Measurements from ENCODE around the gene ANXA6.
"Not testable (repeated sequence)": the region's sequence is repeated elsewhere in the genome, so short reads cannot be mapped to it uniquely, and the experiment has no call there.

ANXA6 gene

DNA sequence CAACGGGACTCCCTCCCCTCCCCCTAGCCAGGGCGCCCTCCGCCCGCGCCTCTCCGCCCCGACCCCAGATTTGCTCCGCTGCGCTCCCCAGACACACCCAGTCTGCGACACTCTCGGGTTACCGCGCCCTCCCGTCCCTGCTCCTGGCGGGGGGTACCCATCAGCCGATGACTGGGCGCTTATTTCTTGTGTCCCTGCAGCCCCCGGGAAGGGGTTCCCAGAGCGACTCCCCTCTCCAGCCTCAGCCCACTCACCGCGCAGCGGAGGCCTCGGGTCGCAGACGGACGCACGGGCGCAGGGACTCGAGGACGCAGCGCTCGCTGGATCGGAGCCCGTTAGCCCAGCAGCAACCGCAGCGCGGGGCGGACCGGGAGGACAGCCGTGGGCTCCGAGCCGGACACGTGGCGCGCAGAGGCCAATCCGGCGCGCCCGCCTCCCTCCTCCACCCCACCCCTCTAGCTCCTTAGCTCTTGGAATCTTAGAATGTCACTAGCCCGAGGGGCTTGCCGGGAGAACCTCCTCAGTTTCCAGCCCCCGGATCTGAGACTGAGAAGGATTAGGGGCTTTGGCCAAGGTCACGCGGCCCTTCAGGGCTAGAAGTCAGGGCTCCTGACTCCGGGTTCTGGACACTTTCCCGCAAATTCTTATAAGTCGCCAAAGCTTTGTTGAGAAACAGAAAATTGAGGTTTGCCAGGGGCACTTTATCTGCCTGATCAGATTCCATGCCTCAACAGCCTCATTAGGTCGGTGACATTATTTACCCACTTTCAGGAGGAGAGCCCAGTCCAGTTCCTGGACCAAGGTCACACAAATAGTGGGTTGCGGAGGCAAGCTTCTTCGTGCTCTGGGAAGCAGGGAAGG lies at the start of gene ANXA6:
Gene ANXA6, minus strand, starts transcription at position 354 of the 861 bp plus-strand sequence. CDS start 9,878 bp downstream, outside the sequence.
- DNase-seq, result peak; percentile 72

DNA sequence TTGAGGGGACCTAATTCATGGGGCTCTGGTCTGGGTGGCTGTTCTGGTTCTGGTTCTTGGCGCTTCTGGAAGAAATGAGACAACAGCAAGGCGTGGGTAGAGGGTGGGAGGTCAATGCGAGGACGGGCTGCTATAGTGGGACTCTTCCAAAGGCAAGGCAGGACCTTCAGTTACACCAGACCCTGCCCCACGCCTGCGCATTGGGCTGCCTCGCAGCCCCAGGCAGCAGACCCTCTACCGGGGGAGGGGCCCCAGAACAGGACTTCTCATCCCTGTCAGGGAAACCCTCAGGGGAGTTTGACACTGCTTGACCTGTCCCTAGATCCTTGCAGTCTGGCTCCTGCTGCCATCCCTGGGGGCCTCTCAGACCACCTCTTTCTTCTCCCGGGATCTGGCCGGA lies 47.8 kb upstream of the ANXA6 start:
- DNase-seq, result no peak

DNA sequence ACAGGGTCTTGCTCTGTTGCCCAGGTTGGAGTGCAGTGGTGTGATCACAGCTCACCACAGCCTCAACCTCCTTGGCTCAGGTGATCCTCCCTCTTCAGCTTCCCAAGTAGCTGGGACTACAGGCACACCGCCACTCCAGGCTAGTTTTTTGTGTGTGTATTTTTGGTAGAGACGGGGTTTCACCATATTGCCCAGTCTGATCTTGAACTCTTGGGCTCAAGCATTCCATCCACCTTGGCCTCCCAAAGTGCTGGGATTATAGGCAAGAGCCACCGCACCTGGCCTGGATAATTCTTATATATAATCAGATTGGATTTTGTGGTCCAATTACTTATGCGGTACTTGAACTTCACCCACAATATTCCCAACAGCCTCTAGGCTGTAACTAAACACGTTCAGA lies 46.5 kb upstream of the ANXA6 start:
- no peak for DNase-seq

DNA sequence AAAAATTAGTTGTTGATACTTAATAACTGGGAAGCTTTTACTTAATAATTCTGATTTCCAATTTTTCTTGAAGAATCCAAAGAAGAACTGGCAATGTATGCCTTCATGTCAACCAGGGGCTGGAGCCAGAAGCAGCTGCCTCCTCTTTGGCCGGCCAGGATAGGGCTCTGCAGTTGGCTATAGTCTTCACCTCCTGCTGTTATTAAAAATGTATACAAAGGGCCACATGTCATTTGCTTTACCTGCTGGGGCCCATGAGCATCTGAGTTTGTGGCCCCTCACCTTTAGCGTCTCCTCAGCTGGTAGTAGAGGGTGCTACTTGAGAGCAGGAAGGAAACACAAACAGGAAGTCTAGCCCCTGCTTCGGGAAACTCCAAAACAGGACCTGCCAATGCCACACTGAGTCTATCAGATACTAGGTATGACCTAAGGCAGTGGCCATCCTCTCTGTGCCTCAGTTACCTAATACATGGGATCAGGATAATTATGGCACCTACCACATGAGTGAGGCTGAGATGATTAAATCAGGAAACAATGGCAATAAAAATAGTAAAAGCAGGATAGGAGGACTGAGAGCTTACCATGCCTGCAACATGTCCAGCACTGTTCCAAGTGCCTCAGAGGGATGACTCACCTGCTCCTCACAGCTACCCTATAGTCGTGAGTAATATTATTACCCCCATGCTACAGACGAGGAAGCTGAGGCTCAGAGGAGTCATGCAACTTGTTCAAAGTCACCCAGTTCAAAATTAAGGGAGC lies 45.0 kb upstream of the ANXA6 start:
- peak; percentile 69 for DNase-seq

- no peak for DNase-seq
Observed at GRCh38 chr5:151200913-151201595, 43.5 kb upstream of the ANXA6 start.

DNA sequence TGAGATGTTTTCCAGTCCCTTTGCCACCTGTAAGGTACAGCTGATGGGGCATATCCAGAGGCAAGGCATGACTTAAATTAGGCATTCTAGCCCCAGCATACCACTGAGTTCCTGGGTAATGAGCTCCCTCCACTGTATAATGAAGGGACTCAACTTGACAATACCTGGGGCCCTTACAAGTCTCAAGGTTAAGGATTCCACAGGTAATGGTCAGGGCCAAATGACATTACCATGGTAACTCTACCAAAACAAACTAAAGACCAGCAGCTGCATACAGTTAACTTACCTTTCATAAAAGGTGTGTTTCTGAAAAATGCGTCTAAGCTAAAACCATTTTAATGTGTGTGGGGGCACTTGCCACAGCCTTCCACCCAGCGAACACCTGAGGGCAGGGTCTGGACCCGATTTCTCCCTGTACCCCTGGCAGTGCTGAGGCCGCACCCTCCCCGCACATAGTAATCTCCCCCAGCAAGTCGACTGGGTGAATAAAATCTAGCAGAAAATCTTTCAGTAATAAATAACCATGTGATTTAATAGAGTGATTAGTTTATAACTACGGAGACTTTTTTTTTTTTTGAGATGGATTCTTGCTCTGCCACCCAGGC lies 42.1 kb upstream of the ANXA6 start:
- no peak for DNase-seq

GRCh38 chr5:151198861-151199260 lies 41.3 kb upstream of the ANXA6 start:
- no peak for DNase-seq

- not testable (repeated sequence) for DNase-seq
Observed at GRCh38 chr5:151197291-151197600, 39.7 kb upstream of the ANXA6 start.

DNA sequence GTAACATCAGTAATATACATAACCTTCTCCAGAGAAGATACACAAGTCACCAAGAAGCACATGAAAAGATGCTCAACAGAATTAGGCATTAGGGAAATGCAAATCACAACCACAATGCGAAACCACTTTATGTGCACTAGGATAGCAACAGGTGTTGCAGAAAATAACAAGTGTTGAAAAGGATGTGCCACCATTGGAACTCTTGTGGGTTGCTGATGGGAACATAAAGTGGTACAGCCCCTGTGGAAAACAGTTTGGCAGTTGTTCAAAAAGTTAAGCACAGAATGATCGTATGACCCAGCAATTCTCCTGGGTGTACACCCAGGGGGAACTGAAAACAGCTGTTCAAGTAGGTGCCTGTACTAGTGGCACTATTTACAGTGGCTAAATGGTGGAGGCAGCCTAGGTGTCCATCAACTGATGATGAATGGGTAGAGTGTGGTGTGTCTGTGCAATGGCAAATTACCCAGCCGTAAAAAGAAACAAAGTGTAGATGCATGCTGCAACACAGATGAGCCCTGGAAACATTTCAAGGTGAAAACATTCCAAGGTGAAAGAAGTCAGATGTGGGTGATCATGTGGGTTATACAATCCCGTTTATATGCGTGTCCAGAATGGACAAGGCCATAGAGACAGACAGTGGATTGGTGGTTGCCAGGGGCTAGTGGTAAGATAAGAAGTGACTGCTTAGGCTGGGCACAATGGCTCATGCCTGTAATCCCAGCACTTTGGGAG lies 39.1 kb upstream of the ANXA6 start:
- DNase-seq, result no peak

- DNase-seq, result peak; percentile 17
Observed at GRCh38 chr5:151195622-151196021, 38.0 kb upstream of the ANXA6 start.

DNA sequence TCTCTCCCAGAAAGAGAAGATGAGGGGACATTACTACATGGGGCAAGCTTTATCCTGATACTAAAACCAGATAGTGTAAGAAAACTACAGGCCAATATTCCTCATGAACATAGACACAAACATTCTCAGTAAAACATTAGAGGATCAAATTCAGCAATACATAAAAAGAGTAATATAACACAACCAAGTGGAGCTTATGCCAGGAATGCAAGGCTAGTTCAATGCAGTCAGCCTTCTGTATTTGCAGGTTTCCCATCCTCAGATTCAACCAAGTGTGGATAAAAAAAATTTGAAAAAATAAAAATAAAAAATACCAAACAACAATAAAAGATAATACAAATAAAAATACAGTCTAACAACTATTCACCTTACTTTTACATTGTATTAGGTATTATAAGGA lies 35.0 kb upstream of the ANXA6 start:
- DNase-seq, result no peak

- DNase-seq, result no peak
Observed at GRCh38 chr5:151191661-151192060, 34.1 kb upstream of the ANXA6 start.

GRCh38 chr5:151189151-151189550 lies 31.6 kb upstream of the ANXA6 start:
- DNase-seq, result no peak

DNA sequence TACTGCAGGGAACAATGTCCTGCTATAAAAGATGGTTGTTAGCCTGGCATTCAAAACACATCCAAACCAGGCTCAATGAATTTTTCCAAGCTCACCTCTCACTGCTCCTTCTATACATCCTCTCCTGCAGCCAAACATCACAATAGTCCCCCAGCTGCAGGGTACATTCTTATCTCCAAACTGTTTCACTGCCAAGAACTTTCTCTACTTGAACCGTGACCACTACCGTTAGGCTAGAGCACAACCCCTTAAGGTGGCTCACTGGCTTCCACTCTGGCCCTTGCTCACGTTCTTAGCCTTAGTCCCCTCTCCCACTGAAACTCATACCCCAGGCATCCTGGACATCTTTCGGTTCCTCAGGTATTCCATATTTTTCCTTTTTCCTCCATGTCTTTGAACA lies 29.0 kb upstream of the ANXA6 start:
- no peak for DNase-seq

DNA sequence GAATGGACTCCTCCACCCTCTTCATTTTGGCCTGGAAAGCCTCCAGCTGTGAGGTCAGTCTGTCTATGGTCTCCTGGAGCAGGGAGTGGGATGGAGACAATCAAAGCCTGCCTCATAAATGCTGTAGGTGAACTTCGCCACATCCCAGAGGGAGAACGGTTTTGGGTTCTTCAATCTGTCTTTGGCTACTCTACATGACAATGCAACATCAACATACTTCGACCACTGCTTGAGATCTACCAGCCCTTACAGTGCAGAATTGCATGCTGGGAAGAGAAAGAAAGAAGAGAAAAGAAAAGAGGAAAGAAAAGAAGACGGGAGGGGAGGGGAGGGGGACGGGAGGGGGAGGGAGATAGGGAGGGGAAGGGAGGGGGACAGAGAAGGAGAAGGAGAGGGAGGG lies 28.5 kb upstream of the ANXA6 start:
- DNase-seq, result no peak

- no peak for DNase-seq
Observed at GRCh38 chr5:151184316-151185042, 26.9 kb upstream of the ANXA6 start.

DNA sequence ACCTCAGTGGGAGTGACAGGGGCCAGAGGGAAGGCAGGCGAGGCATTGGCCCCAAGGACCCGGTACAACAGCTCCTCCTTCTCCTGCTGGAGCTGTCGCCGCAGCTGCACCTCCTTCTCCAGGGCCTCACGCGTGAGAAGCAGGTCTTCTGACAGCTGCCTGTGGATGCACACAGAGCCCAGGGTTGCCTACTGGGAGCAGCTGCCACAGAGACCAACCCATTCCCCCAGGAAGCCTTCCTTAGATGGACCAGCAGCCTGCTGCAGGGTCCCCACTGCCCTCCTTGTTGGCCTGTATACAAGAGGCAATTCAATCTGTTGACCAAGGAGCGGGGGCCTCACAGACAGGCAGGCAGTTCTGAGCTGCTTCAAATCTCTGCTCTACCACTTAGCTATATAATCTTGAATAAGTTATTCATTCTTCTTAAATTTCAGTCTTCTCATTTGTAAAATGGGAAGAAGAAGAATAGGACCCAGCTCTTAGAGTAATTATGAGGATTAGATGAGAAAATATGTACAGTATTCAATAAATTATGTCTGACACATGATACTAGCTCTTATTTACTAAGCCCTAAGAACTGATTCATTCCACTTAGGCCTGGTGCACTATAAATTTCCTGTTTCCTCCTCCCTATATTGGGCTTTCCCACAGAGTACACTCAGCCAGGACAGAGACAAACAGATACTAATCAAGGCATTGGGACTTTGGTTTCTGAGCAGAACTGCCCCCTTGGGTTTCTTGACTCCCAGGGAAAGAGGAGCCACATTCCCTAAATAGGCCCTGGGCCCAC lies 26.1 kb upstream of the ANXA6 start:
- DNase-seq, result no peak

DNA sequence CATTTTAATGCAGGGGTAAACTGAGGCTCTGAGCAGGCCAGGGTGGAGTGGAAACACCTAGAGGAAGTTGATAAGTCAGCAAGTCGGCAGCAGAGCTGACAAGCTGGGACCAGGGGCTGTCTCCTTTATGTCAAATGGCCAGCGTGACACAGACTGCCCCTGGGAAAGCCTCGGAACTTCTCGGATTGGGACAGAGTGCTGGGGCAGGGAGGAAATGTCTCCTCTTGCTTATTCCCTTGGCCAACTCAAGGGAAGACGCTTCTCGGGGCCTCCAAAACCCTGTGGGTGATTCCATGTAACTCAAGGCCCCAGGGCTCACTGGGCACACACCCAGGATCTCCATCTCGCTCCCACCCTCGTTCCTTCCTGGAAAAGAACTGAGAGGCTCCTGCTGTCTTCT lies 25.4 kb upstream of the ANXA6 start:
- no peak for DNase-seq

GRCh38 chr5:151182524-151182900 lies 24.9 kb upstream of the ANXA6 start:
- no peak for DNase-seq

DNA sequence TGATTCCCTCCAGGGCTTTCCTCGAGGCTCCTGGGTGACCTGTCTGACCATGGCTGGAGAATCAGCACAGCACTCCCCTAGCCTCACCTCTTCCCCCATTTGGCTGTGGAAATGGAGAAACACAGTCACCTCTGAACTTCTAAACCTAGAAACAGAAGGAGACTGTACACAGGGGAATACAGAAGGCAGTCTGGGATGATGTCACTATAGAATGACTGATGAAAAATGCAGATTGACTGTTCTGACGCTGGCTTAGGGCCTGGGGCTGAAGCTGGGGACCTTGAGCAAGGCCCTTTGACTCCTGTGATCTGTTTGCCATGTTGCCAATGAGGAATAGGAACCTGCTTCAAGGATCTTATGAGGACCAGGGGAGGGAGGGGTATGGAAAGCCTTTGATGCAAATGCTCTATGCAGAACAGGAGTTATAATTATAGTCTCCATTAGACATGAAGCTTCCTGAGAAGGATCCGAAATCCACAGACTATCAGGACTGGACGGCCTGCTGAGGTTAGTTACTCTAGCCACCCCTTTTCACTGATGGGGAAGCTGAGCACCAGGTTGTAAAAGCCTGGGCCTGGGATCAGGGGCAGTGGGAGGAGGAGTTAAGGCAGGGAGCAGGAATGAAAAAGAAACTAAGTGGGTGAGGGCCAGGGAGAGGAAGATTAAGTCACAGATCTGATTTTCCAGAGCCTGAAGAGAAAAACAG lies 24.4 kb upstream of the ANXA6 start:
- no peak for DNase-seq

Measured in CD4-positive, alpha-beta T cell treated with Interleukin-6 for 4 hours (primary cell).